GM12891 (cell line): Measurements from ENCODE around the gene SELENOH.

Experiments
- POLR2A ChIP-seq: IDR thresholded peaks from 2 replicates; pipeline ENCODE4 v1.6.1; 2011; ENCODE audit warnings: low read depth, low read length, control low read depth
- POLR2AphosphoS5 ChIP-seq: IDR thresholded peaks from 2 replicates; pipeline ENCODE4 v1.6.1; 2011; ENCODE audit warnings: low read depth, low read length, control low read depth
- SPI1 ChIP-seq: IDR thresholded peaks from 2 replicates; pipeline ENCODE4 v1.6.1; 2011; ENCODE audit warnings: low read depth, low read length, control low read depth
- TAF1 ChIP-seq: IDR thresholded peaks from 2 replicates; pipeline ENCODE4 v1.6.1; 2011; ENCODE audit warnings: low read depth, low read length, control low read depth

DNA sequence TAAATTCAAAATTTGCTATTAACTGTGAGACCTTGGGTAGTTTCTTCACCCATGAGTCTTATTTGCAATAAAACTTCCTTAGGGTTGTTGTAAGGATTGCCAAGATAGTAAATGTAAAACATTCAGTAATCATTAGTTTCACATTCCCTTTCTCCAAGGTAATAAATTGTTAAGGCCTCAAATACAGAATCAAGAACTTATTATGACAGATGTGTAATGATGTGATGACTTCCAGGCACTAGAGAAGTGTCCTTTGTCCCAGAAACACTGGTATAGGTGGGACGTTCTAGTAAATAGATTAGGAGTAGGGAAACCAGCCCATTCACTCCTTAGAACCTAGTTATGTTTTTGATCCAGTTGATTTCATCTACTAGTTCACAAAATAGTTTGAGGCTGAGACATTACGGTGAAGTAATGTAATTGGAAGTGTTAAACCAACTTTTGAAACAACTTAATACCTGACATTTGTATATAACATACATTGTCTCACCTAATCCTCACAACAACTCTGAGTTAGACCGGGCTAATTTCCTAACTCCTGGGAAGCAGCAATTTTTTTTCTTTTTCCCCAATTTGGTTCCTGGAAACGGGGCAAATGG is 45.8 kb downstream of the SELENOH start:
- TF ChIP-seq POLR2AphosphoS5 (no peak), POLR2A (no peak), TAF1 (no peak), SPI1 (no peak)
